NCI-H1694 treated with DMSO at 0.1 percent for 48 hours (cell line): ENCODE results near the gene PCDHA12.
A peak's percentile ranks its signal among the peaks of the same experiment; 100 is the strongest.
"Not testable (repeated sequence)": the region's sequence is repeated elsewhere in the genome, so short reads cannot be mapped to it uniquely, and the experiment has no call there.

ENCODE experiments used
- DNase-seq: peaks from one replicate; lab custom pipeline; 2025; lab: John Stamatoyannopoulos, UW

The PCDHA12 gene

DNA sequence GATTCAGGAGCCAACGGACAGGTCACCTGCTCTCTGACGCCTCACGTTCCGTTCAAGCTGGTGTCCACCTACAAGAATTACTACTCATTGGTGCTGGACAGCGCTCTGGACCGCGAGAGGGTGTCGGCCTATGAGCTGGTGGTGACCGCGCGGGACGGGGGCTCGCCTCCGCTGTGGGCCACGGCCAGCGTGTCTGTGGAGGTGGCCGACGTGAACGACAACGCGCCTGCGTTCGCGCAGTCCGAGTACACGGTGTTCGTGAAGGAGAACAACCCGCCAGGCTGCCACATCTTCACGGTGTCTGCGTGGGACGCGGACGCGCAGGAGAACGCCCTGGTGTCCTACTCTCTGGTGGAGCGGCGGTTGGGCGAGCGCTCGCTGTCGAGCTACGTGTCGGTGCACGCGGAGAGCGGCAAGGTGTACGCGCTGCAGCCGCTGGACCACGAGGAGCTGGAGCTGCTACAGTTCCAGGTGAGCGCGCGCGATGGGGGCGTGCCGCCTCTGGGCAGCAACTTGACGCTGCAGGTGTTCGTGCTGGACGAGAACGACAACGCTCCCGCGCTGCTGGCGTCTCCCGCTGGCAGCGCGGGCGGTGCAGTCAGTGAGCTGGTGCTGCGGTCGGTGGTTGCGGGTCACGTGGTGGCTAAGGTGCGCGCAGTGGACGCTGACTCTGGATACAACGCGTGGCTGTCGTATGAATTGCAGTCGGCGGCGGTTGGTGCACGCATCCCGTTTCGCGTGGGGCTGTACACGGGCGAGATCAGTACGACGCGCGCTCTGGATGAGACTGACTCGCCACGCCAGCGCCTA, 17.7 kb upstream of the PCDHA12 start:
- DNase-seq = no peak

DNA sequence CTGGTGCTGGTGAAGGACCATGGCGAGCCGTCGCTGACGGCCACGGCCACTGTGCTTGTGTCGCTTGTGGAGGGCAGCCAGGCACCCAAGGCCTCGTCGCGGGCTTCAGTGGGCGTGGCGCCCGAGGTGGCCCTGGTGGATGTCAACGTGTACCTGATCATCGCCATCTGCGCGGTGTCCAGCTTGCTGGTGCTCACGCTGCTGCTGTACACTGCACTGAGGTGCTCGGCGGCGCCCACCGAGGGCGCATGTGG, 17.2 kb upstream of the PCDHA12 start:
- no peak for DNase-seq

DNA sequence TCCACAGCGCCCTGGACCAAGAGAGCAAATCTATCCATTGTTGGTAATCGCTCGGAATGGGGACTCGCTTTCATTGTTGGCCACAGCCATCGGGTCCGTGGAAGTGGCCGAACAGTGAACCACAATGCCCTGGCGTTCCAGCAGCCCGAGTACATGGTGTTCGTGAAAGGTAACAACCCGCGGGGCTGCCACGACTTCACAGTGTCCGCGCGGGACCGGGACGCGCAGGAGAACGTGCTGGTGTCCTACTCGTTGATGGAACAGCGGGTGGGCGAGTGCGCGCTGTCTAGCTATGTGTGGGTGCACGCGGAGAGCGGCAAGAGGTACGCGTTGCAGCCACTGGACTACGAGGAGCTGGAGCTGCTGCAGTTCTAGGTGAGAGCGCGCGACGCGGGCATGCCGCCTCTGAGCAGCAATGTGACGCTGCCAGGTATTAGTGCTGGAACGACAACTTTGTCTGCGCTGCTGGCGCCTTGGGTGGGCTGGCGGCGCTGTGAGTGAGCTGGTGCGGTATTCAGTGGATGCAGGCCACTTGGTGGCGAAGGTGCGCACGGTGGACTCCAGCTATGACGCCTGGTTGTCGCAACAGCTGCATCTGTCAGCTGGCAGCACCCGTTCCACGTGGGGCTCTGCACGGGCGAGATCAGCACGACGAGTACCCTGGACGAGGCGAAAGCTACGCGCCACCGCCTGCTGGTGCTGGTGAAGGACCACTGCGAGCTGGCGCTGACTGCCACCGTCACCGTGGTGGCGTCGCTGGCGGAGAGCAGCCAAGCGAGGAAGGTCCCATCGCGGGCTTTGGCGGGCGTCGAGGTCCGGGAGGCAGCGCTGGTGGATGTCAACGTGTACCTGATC, 12.4 kb upstream of the PCDHA12 start:
- no peak for DNase-seq

DNA sequence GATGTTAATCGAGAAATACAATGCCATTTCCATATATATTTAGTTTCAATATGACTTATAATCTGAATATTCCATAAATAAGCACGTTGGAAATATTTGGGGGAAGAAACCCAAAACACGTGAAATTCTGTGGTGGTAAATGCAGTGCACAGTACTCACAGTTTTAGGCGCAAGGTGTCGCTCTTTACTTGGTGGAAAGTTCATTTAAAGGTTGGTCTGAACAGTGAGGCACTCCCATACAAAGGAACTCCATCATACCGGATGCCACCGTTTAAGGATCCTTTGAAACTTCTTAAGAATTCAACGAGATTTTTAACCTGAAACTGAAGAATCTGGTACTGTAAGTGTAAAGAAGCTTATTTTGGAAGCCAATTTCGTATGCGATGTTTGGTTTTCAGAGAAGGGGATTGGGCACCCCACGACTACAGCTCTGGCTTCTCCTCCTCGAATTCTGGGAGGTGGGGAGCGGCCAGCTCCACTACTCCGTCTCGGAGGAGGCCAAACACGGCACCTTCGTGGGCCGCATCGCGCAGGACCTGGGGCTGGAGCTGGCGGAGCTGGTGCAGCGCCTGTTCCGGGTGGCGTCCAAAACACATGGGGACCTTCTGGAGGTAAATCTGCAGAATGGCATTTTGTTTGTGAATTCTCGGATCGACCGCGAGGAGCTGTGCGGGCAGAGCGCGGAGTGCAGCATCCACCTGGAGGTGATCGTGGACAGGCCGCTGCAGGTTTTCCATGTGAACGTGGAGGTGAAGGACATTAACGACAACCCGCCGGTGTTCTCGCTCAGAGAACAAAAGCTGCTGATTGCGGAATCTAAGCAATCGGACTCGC, 6.2 kb upstream of the PCDHA12 start, which contains the start of gene PCDHA11:
Gene PCDHA11, plus strand, starts transcription at position 237 of the 834 bp plus-strand sequence. Its CDS starts 147 bp downstream, at position 384.
- peak; percentile 84 for DNase-seq

DNA sequence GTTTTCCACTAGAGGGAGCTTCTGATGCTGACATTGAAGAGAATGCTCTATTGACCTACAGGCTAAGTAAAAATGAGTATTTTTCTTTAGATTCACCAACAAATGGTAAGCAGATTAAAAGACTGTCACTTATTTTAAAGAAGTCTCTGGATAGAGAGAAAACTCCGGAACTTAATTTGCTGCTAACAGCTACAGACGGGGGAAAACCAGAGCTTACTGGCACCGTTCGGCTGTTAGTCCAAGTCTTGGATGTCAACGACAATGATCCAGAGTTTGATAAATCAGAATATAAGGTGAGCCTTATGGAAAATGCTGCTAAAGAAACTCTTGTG, 5.6 kb upstream of the PCDHA12 start:
- DNase-seq = peak; percentile 64

DNA sequence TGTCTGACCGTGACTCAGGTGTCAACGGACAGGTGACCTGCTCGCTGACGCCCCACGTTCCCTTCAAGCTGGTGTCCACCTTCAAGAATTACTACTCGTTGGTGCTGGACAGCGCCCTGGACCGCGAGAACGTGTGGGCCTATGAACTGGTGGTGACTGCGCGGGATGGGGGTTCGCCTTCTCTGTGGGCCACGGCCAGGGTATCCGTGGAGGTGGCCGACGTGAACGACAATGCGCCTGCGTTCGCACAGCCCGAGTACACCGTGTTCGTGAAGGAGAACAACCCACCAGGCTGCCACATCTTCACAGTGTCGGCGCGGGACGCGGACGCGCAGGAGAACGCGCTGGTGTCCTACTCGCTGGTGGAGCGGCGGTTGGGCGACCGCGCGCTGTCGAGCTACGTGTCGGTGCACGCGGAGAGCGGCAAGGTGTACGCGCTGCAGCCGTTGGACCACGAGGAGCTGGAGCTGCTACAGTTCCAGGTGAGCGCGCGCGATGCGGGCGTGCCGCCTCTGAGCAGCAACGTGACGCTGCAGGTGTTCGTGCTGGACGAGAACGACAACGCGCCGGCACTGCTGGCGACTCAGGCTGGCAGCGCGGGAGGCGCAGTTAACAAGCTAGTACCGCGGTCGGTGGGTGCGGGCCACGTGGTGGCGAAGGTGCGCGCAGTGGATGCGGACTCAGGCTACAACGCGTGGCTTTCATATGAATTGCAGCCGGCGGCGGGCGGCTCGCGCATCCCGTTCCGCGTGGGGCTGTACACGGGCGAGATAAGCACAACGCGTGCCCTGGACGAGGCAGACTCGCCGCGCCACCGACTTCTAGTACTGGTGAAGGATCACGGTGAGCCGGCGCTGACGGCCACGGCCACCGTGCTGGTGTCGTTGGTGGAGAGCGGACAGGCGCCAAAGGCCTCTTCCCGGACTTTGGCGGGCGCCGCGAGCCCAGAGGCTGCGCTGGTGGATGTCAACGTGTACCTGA, 4.6 kb upstream of the PCDHA12 start:
- DNase-seq = no peak

DNA sequence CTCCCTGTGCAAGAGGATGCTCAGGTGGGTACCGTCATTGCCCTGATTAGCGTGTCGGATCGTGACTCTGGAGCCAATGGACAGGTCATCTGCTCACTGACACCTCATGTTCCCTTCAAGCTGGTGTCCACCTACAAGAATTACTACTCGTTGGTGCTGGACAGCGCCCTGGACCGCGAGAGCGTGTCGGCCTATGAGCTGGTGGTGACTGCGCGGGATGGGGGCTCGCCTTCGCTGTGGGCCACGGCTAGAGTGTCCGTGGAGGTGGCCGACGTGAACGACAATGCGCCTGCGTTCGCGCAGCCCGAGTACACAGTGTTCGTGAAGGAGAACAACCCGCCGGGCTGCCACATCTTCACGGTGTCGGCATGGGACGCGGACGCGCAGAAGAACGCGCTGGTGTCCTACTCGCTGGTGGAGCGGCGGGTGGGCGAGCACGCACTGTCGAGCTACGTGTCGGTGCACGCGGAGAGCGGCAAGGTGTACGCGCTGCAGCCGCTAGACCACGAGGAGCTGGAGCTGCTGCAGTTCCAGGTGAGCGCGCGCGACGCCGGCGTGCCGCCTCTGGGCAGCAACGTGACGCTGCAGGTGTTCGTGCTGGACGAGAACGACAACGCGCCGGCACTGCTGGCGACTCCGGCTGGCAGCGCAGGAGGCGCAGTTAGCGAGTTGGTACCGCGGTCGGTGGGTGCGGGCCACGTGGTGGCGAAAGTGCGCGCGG, 1.6 kb downstream of the PCDHA12 start:
- DNase-seq = not testable (repeated sequence)

DNA sequence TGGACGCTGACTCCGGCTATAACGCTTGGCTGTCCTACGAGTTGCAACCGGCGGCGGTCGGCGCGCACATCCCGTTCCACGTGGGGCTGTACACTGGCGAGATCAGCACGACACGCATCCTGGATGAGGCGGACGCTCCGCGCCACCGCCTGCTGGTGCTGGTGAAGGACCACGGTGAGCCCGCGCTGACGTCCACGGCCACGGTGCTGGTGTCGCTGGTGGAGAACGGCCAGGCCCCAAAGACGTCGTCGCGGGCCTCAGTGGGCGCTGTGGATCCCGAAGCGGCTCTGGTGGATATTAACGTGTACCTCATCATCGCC, 2.1 kb downstream of the PCDHA12 start:
- no peak for DNase-seq

DNA sequence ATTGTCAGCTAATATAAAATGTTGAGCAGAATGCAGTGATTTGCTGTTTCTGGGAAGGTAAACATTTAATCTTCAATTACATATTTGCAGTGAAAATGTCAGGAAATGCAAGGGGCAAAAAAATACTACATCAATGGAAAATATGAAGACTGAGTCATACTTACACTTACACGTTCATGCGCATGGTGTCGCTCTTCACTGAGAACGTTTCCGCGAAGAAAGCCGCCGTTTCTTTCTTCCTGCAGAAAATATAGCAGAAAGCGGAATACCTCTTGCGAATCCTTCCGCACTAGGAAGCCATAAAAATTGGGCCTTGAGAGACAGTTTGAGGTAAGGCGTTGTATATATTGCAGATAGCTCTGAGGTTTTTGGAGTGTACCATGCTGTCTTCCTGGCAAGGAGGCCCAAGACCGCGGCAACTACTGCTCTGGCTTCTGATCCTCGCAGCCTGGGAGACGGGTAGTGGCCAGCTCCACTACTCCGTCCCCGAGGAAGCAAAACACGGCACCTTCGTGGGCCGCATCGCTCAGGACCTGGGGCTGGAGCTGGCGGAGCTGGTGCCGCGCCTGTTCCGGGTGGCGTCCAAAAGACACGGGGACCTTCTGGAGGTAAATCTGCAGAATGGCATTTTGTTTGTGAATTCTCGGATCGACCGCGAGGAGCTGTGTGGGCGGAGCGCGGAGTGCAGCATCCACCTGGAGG, 6.9 kb downstream of the PCDHA12 start, which contains the start of gene PCDHA13:
Gene PCDHA13, plus strand, starts transcription at position 236 of the 702 bp plus-strand sequence. Its CDS starts 145 bp downstream, at position 381.
- no peak for DNase-seq

DNA sequence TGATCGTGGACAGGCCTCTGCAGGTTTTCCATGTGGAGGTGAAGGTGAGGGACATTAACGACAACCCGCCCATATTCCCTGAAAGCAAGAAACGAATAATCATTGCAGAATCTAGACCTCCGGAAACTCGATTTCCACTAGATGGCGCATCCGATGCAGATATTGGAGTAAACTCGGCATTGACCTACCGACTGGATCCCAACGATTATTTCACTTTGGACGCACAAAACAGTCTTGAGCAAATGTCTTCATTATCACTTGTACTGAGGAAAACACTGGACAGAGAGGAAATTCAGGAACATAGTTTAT, 7.4 kb downstream of the PCDHA12 start:
- no peak for DNase-seq

DNA sequence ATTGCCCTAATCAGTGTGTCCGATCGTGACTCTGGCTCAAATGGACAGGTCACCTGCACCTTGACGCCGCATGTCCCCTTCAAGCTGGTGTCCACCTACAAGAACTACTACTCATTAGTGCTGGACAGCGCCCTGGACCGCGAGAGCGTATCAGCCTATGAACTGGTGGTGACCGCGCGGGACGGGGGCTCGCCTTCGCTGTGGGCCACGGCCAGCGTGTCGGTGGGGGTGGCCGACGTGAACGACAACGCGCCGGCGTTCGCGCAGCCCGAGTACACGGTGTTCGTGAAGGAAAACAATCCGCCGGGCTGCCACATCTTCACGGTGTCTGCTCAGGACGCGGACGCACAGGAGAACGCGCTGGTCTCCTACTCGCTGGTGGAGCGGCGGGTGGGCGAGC, 8.3 kb downstream of the PCDHA12 start:
- DNase-seq = no peak

DNA sequence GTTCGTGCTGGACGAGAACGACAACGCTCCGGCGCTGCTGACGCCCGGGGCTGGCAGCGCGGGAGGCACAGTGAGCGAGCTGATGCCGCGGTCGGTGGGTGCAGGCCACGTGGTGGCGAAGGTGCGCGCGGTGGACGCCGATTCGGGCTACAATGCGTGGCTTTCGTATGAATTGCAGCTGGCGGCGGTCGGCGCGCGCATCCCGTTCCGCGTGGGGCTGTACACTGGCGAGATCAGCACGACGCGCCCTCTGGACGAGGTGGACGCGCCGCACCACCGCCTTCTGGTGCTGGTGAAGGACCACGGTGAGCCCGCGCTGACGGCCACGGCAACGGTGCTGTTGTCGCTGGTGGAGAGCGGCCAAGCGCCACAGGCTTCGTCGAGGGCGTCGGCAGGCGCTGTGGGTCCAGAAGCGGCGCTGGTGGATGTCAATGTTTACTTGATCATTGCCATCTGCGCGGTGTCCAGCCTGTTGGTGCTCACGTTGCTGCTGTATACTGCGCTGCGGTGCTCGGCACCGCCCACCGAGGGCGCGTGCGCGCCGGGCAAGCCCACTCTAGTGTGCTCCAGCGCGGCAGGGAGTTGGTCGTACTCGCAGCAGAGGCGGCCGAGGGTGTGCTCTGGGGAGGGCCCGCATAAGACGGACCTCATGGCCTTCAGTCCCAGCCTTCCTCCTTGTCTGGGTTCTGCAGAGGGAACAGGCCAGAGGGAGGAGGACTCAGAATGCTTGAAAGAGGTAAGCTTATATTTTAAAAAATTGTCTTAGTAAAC, 9.0 kb downstream of the PCDHA12 start:
- DNase-seq = no peak

DNA sequence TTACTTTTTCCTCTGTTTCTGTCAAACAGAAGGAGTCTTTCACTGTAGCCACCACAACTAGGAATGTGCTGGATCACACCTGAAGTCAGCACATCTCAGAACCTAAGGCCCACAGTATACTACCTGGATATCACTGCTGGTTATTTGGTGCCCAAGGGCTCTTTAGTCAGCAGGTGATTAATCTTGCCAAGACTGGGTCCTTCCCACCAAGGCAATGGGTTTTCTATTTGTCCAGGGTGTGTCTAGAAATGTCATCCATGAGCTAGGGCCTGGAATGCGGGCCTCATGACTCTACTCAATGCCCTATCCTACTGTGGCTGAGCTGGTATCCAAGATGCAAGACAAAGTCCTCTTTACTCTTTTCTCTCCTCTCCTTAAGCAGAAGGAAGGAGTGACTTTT, 41.2 kb downstream of the PCDHA12 start:
- no peak for DNase-seq

DNA sequence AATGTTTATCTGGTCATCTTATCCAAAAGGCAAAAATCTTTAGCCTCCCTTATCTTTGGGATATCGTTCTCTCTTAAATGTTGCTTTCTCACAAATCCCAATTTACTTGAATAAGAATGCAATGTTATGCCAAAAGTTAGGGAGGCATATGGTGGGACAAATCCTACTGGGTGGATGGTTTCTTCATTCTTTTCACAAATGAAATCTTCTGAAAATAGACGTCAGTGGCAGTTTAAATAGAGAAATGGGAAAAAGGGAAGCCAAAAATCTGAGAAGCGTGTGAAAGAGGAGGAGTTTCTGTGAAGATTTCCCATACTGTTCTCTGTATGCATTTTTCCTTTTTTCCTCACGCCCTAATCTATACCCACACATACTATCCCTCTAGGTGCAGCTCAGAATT, 48.5 kb downstream of the PCDHA12 start:
- DNase-seq = no peak

DNA sequence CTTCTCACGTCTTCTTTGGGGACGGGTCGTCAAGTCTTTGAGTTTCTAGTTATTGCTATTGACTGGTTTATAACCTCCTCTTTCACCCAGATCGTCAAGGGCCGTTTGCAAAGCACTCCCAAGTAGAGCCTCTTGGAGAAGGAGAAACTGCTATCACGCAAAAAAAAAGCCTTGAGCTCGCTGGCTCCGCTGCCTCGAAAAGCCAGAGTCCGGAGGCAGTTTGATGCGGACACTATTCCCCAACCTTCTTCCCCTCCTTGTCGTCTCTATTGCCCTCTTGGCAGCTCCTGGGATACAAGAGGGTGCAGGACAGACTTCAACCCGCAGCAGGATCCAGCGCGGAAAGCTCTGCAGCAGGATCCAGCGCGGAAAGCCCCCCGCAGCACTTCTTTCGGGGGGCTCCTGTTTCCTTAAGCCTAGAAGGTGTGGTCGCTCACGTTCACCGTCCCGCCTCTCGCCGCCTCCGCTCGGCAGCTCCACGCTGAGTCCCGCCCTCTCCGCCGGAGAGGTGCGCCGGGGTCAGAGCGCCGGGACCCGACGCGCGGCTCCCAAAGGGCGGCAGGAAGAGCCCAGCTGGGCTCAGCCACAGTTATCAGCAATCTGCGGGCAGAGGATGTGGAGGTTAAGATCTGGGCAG, 50.8 kb downstream of the PCDHA12 start, which contains the start of gene PCDHAC1:
Gene PCDHAC1, plus strand, starts transcription at position 494 of the 637 bp plus-strand sequence. CDS start 594 bp downstream, outside the sequence.
- DNase-seq = no peak

DNA sequence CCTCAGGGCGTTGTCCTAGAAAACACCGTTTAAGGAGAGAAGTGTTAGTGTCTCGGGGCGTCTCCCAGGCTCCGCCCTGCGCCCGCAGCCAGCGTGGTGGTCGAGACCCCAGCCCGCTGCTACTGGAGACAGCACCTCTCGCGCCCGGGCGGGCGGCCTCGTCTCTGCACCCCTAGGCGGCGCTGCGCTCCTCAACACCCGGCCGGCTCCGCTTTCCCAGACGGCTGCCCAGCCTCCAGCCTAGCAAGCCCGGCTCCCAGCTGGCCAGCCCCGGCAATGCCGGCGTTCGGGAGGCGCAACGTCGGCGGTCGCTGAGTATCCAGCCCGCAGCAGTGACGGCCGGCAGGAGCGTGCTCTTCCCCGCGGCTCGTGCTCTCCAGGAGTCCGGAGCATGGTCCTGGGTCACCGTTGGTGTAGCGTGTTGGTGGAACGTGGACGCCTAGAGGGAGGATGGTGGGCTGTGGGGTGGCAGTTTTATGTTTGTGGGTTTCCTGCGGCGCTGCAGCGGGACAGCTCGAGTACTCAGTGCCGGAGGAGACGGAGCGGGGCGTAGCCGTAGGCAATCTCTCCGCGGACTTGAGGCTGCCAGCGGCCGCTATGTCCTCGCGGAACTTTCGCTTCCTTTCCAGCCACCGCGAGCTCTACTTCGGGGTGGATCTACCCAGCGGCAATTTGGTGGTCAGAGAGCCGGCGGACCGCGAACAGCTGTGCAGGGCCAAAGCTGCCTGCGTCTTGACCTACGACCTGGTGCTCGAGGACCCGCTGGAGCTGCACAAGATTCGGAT, 51.5 kb downstream of the PCDHA12 start:
- peak; percentile 75 for DNase-seq

DNA sequence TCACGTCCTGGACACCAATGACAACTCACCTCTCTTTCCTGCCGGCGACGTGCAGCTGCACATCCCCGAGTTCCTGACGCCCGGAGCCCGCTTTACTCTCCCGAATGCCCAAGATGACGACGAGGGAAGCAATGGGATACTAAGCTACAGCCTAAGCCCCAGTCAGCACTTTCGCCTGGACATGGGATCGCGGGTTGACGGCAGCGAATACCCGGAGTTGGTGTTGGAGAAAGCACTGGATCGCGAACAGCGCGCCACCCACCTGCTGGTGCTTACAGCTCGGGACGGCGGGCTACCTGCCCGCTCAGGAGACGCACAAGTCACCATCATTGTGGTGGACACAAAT, 52.1 kb downstream of the PCDHA12 start:
- DNase-seq = no peak
